Peyer's patch (tissue), 4 donors: ENCODE measurements around the gene MIGA1.

Experiments used
- CTCF ChIP-seq, 6 experiments: fragments of 450-650 bp in 4 of 6; fragments of 200-600 bp in 2 of 6; sonication (generic) in 1 of 6; IDR thresholded peaks; one replicate each; pipeline ENCODE4 v1.5.1; 2017 to 2019; ENCODE audit warnings: antibody characterized with exemption in 6 of 6, mild to moderate bottlenecking in 3 of 6, moderate library complexity in 1 of 6
- POLR2A ChIP-seq, 2 donors: fragments of 450-650 bp; IDR thresholded peaks; one replicate each; pipeline ENCODE4 v1.5.1; 2017; ENCODE audit warnings: antibody characterized with exemption in 2 of 2, mild to moderate bottlenecking in 2 of 2, moderate library complexity in 2 of 2

- peak; percentile 34 to 70 for TF ChIP-seq POLR2A (IDR thresholded peaks at IDR 0.05)
- TF ChIP-seq CTCF (IDR thresholded peaks at IDR 0.05): no peak
Observed at GRCh38 chr1:77779529-77780281, at the start of gene MIGA1.
